WTC11 (cell line): ENCODE data around the gene SPATA45. TPM values are rescaled to one million over a fixed set of nuclear protein-coding genes. Genes with fewer than 3 reads are reported as not detected.

Experiments used
- ATAC-seq: fragments of 200-7000 bp; cut with Tn5 transposase; 2 replicates; pipeline ENCODE4 v1.10.0; 2021; ENCODE audit warnings: mild to moderate bottlenecking, moderate library complexity
- CTCF ChIA-PET: fragments of 300-600 bp; sonication (Branson Sonifier 250); formaldehyde crosslinking; loops from one replicate; lab custom pipeline; 2021; ENCODE audit warnings: antibody characterized with exemption; lab: Charles Lee
- POLR2A ChIA-PET: fragments of 350-600 bp; sonication (Branson Sonifier 250); formaldehyde crosslinking; loops from one replicate; lab custom pipeline; 2021; ENCODE audit warnings: antibody characterized with exemption; lab: Charles Lee
- DNase-seq: peaks from one replicate; pipeline ENCODE4 v3.0.0; 2021; ENCODE audit warnings: low spot score
- H3K27ac Mint-ChIP-seq: 2 replicates; pipeline ENCODE4 v1.8.0; 2021; ENCODE audit warnings: mixed read lengths
- H3K27me3 Mint-ChIP-seq: 2 replicates; pipeline ENCODE4 v1.8.0; 2021; ENCODE audit warnings: low read depth, mild to moderate bottlenecking, moderate library complexity, mixed read lengths
- H3K36me3 Mint-ChIP-seq: 2 replicates; pipeline ENCODE4 v1.8.0; 2021; ENCODE audit warnings: mixed read lengths
- H3K4me1 Mint-ChIP-seq: 2 replicates; pipeline ENCODE4 v1.8.0; 2022; ENCODE audit warnings: mixed read lengths
- H3K4me3 Mint-ChIP-seq: 2 replicates; pipeline ENCODE4 v1.8.0; 2021; ENCODE audit warnings: mild to moderate bottlenecking, moderate library complexity, mixed read lengths
- H3K9me3 Mint-ChIP-seq: 2 replicates; pipeline ENCODE4 v1.8.0; 2021; ENCODE audit warnings: mixed read lengths
- ELF4 ChIP-seq: sonication (generic); formaldehyde crosslinking; IDR thresholded peaks from 2 replicates; pipeline ENCODE4 v1.8.1; 2022; ENCODE audit warnings: low read depth, mild to moderate bottlenecking, moderate library complexity, missing genetic modification reagents
- ETV6 ChIP-seq: sonication (generic); formaldehyde crosslinking; IDR thresholded peaks from 2 replicates; pipeline ENCODE4 v1.8.1; 2022; ENCODE audit warnings: mild to moderate bottlenecking, missing genetic modification reagents
- KAT7 ChIP-seq: sonication (generic); formaldehyde crosslinking; IDR thresholded peaks from 2 replicates; pipeline ENCODE4 v1.8.1; 2023; ENCODE audit warnings: missing genetic modification reagents, mild to moderate bottlenecking, borderline replicate concordance
- OVOL2 ChIP-seq: fragments of 250-450 bp; sonication (Bioruptor Pico); IDR thresholded peaks from 2 replicates; pipeline ENCODE4 v1.9.0; 2021; ENCODE audit warnings: mild to moderate bottlenecking, borderline replicate concordance
- PRRX2 ChIP-seq: fragments of 250-450 bp; sonication (Bioruptor Pico); IDR thresholded peaks from 2 replicates; pipeline ENCODE4 v1.8.0; 2021; ENCODE audit warnings: mild to moderate bottlenecking
- SOX15 ChIP-seq: fragments of 250-450 bp; sonication (Bioruptor Pico); IDR thresholded peaks from 2 replicates; pipeline ENCODE4 v1.9.0; 2021; ENCODE audit warnings: mild to moderate bottlenecking
- TCF7 ChIP-seq: sonication (generic); formaldehyde crosslinking; IDR thresholded peaks from 2 replicates; pipeline ENCODE4 v1.8.0; 2022; ENCODE audit warnings: mild to moderate bottlenecking, low read depth, missing genetic modification reagents, moderate library complexity
- TEAD4 ChIP-seq: sonication (generic); formaldehyde crosslinking; IDR thresholded peaks from 2 replicates; pipeline ENCODE4 v1.8.0; 2022; ENCODE audit warnings: mild to moderate bottlenecking, missing genetic modification reagents
- TP53 ChIP-seq: sonication (generic); formaldehyde crosslinking; IDR thresholded peaks from 2 replicates; pipeline ENCODE4 v1.8.1; 2023; ENCODE audit warnings: mild to moderate bottlenecking, missing genetic modification reagents
- total RNA-seq: library from RNA; stranded (reverse); gene quantifications from 3 replicates; pipeline ENCODE4 v1.2.3, GENCODE V29; 2021
- TF ChIP-seq, protein P1 (sequence below): sonication (generic); formaldehyde crosslinking; IDR thresholded peaks from 2 replicates; pipeline ENCODE4 v1.8.0; 2023; ENCODE audit warnings: missing genetic modification reagents
- TF ChIP-seq, protein P2 (sequence below): sonication (generic); formaldehyde crosslinking; IDR thresholded peaks from 2 replicates; pipeline ENCODE4 v1.8.1; 2022; ENCODE audit warnings: missing genetic modification reagents, borderline replicate concordance
- TF ChIP-seq, protein P3 (sequence below): sonication (generic); formaldehyde crosslinking; IDR thresholded peaks from 2 replicates; pipeline ENCODE4 v1.8.1; 2023; ENCODE audit warnings: mild to moderate bottlenecking, missing genetic modification reagents, moderate library complexity
- TF ChIP-seq, protein P4 (sequence below): sonication (generic); formaldehyde crosslinking; IDR thresholded peaks from 2 replicates; pipeline ENCODE4 v1.8.1; 2023; ENCODE audit warnings: mild to moderate bottlenecking, moderate library complexity, missing genetic modification reagents
- TF ChIP-seq, protein P5 (sequence below): sonication (generic); formaldehyde crosslinking; IDR thresholded peaks from 2 replicates; pipeline ENCODE4 v1.8.0; 2022; ENCODE audit warnings: mild to moderate bottlenecking, missing genetic modification reagents
- TF ChIP-seq, protein P6 (sequence below): fragments of 250-450 bp; sonication (Bioruptor Pico); IDR thresholded peaks from 2 replicates; pipeline ENCODE4 v1.9.0; 2021; ENCODE audit warnings: mild to moderate bottlenecking
- TF ChIP-seq, protein P7 (sequence below): sonication (generic); formaldehyde crosslinking; IDR thresholded peaks from 2 replicates; pipeline ENCODE4 v1.8.0; 2022; ENCODE audit warnings: missing genetic modification reagents
- TF ChIP-seq, protein P8 (sequence below): fragments of 250-450 bp; sonication (Bioruptor Pico); IDR thresholded peaks from 2 replicates; pipeline ENCODE4 v2.1.2; 2022; ENCODE audit warnings: mild to moderate bottlenecking, moderate library complexity
- TF ChIP-seq, protein P9 (sequence below): fragments of 250-450 bp; sonication (Bioruptor Pico); conservative IDR thresholded peaks from 2 replicates; pipeline ENCODE4 v1.9.0; 2021; ENCODE audit warnings: mild to moderate bottlenecking

Gene SPATA45
- total RNA-seq, 1 experiment from 2014 or later = 0.90 TPM

DNA sequence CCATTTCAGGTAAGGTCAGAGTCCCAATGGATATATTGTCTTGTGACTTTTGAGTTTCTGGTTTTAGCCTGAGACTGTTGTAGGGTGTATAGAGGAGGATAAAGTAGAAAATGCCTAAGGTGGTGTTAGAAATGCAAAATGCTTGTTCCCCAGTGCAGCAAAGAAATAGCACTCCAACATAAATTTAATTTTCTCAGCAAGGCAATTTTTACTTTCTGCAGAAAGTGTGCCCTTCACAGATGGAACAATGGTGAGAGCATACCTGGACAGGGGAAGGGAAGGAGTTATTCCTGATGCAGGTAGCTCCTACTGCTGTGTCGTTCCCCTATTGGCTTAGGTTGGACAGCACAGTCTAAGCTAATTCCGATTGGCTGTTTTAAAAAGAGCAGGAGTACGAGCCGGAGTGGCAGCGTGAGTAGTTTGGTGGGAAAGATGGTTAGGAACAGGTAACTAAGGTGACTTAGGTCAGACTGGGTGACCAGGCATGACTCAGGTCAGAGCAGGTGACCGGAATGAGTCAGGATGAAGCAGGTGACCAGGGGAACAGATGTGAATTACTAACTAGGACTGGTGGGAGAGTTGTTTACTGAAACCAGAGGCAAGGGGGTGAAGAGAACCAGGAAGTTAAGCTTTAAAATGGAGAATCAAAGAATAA lies 21.5 kb downstream of the SPATA45 start (continued):
- TF ChIP-seq, protein P1, sequence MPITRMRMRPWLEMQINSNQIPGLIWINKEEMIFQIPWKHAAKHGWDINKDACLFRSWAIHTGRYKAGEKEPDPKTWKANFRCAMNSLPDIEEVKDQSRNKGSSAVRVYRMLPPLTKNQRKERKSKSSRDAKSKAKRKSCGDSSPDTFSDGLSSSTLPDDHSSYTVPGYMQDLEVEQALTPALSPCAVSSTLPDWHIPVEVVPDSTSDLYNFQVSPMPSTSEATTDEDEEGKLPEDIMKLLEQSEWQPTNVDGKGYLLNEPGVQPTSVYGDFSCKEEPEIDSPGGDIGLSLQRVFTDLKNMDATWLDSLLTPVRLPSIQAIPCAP (CRISPR knock-in tag) = no peak
- TF ChIP-seq KAT7 (no peak), ETV6 (CRISPR knock-in tag) (no peak), TCF7 (CRISPR knock-in tag) (no peak), ELF4 (CRISPR knock-in tag) (no peak)
- TF ChIP-seq, all 79 proteins: peak for 0

DNA sequence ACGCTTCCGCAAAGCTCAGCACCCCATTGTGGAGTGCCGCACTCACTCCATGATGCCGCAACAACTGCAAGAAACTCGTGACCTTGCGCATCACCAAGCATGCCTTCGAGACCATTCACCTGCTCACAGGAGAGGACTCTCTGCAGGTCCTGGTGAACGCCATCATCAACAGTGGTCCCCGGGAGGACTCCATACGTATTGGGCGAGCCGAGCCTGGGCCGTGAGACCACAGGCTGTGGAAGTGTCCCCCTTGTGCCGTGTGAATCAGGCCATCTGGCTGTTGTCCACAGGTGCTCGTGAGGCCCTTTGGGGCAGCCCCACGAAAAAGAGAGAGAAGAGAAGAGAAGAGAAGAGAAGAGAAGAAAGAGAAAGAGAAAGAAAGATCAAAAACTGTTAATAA lies 23.2 kb downstream of the SPATA45 start:
- POLR2A ChIA-PET = no interaction called here
- TF ChIP-seq, protein P2, sequence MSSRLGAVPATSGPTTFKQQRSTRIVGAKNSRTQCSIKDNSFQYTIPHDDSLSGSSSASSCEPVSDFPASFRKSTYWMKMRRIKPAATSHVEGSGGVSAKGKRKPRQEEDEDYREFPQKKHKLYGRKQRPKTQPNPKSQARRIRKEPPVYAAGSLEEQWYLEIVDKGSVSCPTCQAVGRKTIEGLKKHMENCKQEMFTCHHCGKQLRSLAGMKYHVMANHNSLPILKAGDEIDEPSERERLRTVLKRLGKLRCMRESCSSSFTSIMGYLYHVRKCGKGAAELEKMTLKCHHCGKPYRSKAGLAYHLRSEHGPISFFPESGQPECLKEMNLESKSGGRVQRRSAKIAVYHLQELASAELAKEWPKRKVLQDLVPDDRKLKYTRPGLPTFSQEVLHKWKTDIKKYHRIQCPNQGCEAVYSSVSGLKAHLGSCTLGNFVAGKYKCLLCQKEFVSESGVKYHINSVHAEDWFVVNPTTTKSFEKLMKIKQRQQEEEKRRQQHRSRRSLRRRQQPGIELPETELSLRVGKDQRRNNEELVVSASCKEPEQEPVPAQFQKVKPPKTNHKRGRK (CRISPR knock-in tag) = no peak
- TF ChIP-seq PRRX2 (CRISPR knock-in tag) (no peak), OVOL2 (no peak), TP53 (CRISPR knock-in tag) (no peak), TEAD4 (CRISPR knock-in tag) (no peak), SOX15 (CRISPR knock-in tag) (no peak)
- TF ChIP-seq, protein P3, sequence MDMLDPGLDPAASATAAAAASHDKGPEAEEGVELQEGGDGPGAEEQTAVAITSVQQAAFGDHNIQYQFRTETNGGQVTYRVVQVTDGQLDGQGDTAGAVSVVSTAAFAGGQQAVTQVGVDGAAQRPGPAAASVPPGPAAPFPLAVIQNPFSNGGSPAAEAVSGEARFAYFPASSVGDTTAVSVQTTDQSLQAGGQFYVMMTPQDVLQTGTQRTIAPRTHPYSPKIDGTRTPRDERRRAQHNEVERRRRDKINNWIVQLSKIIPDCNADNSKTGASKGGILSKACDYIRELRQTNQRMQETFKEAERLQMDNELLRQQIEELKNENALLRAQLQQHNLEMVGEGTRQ (CRISPR knock-in tag) = no peak
- TF ChIP-seq, protein P4, sequence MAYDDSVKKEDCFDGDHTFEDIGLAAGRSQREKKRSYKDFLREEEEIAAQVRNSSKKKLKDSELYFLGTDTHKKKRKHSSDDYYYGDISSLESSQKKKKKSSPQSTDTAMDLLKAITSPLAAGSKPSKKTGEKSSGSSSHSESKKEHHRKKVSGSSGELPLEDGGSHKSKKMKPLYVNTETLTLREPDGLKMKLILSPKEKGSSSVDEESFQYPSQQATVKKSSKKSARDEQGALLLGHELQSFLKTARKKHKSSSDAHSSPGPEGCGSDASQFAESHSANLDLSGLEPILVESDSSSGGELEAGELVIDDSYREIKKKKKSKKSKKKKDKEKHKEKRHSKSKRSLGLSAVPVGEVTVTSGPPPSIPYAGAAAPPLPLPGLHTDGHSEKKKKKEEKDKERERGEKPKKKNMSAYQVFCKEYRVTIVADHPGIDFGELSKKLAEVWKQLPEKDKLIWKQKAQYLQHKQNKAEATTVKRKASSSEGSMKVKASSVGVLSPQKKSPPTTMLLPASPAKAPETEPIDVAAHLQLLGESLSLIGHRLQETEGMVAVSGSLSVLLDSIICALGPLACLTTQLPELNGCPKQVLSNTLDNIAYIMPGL = no peak
- TF ChIP-seq, protein P5, sequence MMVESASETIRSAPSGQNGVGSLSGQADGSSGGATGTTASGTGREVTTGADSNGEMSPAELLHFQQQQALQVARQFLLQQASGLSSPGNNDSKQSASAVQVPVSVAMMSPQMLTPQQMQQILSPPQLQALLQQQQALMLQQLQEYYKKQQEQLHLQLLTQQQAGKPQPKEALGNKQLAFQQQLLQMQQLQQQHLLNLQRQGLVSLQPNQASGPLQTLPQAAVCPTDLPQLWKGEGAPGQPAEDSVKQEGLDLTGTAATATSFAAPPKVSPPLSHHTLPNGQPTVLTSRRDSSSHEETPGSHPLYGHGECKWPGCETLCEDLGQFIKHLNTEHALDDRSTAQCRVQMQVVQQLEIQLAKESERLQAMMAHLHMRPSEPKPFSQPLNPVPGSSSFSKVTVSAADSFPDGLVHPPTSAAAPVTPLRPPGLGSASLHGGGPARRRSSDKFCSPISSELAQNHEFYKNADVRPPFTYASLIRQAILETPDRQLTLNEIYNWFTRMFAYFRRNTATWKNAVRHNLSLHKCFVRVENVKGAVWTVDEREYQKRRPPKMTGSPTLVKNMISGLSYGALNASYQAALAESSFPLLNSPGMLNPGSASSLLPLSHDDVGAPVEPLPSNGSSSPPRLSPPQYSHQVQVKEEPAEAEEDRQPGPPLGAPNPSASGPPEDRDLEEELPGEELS (CRISPR knock-in tag) = no peak
- TF ChIP-seq, protein P6, sequence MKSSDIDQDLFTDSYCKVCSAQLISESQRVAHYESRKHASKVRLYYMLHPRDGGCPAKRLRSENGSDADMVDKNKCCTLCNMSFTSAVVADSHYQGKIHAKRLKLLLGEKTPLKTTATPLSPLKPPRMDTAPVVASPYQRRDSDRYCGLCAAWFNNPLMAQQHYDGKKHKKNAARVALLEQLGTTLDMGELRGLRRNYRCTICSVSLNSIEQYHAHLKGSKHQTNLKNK (CRISPR knock-in tag) = no peak
- TF ChIP-seq, protein P7, sequence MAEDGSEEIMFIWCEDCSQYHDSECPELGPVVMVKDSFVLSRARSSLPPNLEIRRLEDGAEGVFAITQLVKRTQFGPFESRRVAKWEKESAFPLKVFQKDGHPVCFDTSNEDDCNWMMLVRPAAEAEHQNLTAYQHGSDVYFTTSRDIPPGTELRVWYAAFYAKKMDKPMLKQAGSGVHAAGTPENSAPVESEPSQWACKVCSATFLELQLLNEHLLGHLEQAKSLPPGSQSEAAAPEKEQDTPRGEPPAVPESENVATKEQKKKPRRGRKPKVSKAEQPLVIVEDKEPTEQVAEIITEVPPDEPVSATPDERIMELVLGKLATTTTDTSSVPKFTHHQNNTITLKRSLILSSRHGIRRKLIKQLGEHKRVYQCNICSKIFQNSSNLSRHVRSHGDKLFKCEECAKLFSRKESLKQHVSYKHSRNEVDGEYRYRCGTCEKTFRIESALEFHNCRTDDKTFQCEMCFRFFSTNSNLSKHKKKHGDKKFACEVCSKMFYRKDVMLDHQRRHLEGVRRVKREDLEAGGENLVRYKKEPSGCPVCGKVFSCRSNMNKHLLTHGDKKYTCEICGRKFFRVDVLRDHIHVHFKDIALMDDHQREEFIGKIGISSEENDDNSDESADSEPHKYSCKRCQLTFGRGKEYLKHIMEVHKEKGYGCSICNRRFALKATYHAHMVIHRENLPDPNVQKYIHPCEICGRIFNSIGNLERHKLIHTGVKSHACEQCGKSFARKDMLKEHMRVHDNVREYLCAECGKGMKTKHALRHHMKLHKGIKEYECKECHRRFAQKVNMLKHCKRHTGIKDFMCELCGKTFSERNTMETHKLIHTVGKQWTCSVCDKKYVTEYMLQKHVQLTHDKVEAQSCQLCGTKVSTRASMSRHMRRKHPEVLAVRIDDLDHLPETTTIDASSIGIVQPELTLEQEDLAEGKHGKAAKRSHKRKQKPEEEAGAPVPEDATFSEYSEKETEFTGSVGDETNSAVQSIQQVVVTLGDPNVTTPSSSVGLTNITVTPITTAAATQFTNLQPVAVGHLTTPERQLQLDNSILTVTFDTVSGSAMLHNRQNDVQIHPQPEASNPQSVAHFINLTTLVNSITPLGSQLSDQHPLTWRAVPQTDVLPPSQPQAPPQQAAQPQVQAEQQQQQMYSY (CRISPR knock-in tag) = no peak
- TF ChIP-seq, protein P8, sequence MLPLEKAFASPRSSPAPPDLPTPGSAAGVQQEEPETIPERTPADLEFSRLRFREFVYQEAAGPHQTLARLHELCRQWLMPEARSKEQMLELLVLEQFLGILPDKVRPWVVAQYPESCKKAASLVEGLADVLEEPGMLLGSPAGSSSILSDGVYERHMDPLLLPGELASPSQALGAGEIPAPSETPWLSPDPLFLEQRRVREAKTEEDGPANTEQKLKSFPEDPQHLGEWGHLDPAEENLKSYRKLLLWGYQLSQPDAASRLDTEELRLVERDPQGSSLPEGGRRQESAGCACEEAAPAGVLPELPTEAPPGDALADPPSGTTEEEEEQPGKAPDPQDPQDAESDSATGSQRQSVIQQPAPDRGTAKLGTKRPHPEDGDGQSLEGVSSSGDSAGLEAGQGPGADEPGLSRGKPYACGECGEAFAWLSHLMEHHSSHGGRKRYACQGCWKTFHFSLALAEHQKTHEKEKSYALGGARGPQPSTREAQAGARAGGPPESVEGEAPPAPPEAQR (CRISPR knock-in tag) = no peak
- TF ChIP-seq, protein P9, sequence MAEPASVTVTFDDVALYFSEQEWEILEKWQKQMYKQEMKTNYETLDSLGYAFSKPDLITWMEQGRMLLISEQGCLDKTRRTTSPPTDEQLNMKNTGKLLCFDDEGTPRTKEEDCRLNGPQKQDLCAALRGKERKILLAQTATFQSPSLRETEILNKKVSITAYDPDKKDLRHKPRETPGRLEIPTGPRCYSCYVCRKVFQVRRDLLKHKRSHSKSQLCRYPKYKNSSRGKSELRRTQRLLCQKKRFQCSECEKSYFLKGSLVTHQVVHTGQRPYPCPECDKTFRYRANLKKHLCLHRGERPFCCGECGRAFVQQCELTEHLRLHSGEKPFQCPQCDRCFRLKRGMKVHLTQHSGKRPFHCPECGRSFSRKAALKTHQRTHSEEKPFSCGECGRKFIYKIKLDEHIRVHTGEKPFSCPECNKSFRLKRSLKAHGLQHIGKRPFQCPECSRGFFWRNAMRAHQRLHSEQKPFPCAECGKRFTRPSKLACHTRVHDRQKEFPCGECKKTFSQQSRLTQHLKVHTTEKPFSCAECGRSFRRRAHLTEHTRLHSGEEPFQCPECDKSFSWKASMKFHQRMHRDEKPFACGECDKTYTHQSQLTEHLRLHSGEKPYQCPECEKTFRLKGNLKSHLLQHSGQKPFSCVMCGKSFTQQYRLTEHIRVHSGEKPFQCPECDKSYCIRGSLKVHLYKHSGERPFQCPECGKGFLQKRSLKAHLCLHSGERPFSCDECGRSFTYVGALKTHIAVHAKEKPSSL = no peak

More for the DNA sequence above, 23.2 kb downstream of the SPATA45 start:
- H3K27ac Mint-ChIP-seq = no peak overlapping the region
- peaks cover 7% of the 10 kb centered on the region for H3K4me1 Mint-ChIP-seq
- peaks cover 10% of the 10 kb centered on the region for H3K27me3 Mint-ChIP-seq
- no peak overlapping the region for H3K4me3 Mint-ChIP-seq
- CTCF ChIA-PET = interaction anchor here (1.5 kb wide), 1 partner anchor 10 kb away, joined by 4 read pairs; no protein-coding TSS in a partner anchor
- no peak for ATAC-seq
- no peak for DNase-seq
- H3K36me3 Mint-ChIP-seq = peaks cover 27% of the 10 kb centered on the region
- H3K9me3 Mint-ChIP-seq = peaks cover 33% of the 10 kb centered on the region
